Immature natural killer cell (primary cell): ENCODE results near the gene TTLL6. TPM values are rescaled to one million over a fixed set of nuclear protein-coding genes. Genes with fewer than 3 reads are reported as not detected.
"Not testable (repeated sequence)": the region's sequence is repeated elsewhere in the genome, so short reads cannot be mapped to it uniquely, and the experiment has no call there.

Experiments used
- DNase-seq, 3 donors: peaks; one replicate each; pipeline ENCODE4 v3.0.0; 2022; ENCODE audit warnings: mixed read lengths in 1 of 3
- H3K27ac Mint-ChIP-seq, 6 donors: one replicate each; pipeline ENCODE4 v1.8.0; 2020; ENCODE audit warnings: mixed read lengths in 6 of 6, mild to moderate bottlenecking in 5 of 6, inconsistent platforms in 4 of 6, moderate library complexity in 3 of 6
- H3K27me3 Mint-ChIP-seq, 3 donors: one replicate each; pipeline ENCODE4 v1.8.0; 2020 to 2021; ENCODE audit warnings: low read depth in 3 of 3, mild to moderate bottlenecking in 3 of 3, mixed read lengths in 3 of 3, moderate library complexity in 3 of 3, inconsistent platforms in 1 of 3
- H3K36me3 Mint-ChIP-seq, 3 donors: one replicate each; pipeline ENCODE4 v1.8.0; 2020; ENCODE audit warnings: mixed read lengths in 3 of 3, inconsistent platforms in 2 of 3, mild to moderate bottlenecking in 2 of 3
- H3K4me1 Mint-ChIP-seq, 2 donors: one replicate each; pipeline ENCODE4 v1.8.0; 2020; ENCODE audit warnings: inconsistent platforms in 2 of 2, mild to moderate bottlenecking in 2 of 2, mixed read lengths in 2 of 2, moderate library complexity in 1 of 2
- H3K4me3 Mint-ChIP-seq, 5 donors: one replicate each; pipeline ENCODE4 v1.8.0; 2020; ENCODE audit warnings: mild to moderate bottlenecking in 5 of 5, mixed read lengths in 5 of 5, inconsistent platforms in 3 of 5, moderate library complexity in 3 of 5
- H3K9me3 Mint-ChIP-seq, 6 donors: one replicate each; pipeline ENCODE4 v1.8.0; 2020; ENCODE audit warnings: mild to moderate bottlenecking in 6 of 6, mixed read lengths in 6 of 6, inconsistent platforms in 4 of 6, moderate library complexity in 3 of 6
- polyA plus RNA-seq, 3 donors: library from polyadenylated mRNA; unstranded; fragments of 300-500 nt; fragmentation: Illumina TruSeq; gene quantifications; one replicate each; pipeline ENCODE4 v1.2.3, GENCODE V29; 2021

Gene TTLL6
- polyA plus RNA-seq, 3 donors from 2014 or later = not detected

- Mint-ChIP-seq H3K36me3 (no peaks in the 10 kb centered on the region), H3K27me3 (peaks cover 5 to 9% (median 5%) of the 10 kb centered on the region in 3 donors), H3K4me1 (no peaks in the 10 kb centered on the region)
Observed at GRCh38 chr17:48800626-48801217, 16.3 kb downstream of the TTLL6 start.

DNA sequence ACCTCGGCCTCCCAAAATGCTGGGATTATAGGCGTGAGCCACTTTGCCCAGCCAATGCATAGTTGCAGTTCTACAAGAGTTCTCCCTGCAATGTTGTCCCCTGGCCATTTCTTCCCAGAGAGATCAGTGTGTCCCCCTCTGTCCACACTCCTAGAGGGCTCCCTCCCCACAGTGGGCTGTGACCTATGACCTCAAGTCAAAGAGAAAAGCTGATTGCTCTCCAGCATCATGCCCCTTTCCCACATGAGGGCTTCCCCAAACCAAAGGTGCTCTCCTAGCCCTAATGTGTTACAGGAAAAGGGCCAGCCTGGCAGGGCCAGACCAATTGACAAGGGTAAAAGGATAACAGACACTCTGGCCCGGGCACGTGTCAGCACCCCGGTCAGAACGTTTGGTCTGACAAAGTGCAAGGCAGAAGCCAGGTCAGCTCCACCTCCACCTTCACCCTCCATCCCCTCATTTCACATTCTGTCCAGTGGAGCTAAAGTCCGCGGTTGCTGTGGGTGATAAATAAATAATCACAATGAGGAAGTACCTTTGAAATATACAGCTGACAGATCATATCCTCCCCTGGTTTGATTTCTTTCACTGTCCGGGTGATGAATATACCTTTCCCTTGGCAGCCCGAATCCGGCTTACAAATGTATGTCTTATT, 17.8 kb downstream of the TTLL6 start:
- Mint-ChIP-seq H3K27ac (no peak overlapping the region), H3K4me1 (no peaks in the 10 kb centered on the region), H3K4me3 (no peak overlapping the region), H3K27me3 (peaks cover 0 to 12% (median 5%) of the 10 kb centered on the region in 3 donors), H3K9me3 (no peaks in the 10 kb centered on the region), H3K36me3 (no peaks in the 10 kb centered on the region)
- no peak for DNase-seq

More at GRCh38 chr17:48800626-48801217, 16.3 kb downstream of the TTLL6 start:
- DNase-seq = no peak
- H3K9me3 Mint-ChIP-seq = no peaks in the 10 kb centered on the region
- H3K4me3 Mint-ChIP-seq = no peak overlapping the region
- no peak overlapping the region for H3K27ac Mint-ChIP-seq

- H3K9me3 Mint-ChIP-seq, H3K27ac Mint-ChIP-seq, H3K4me3 Mint-ChIP-seq, H3K4me1 Mint-ChIP-seq, H3K36me3 Mint-ChIP-seq, DNase-seq: not testable (repeated sequence)
- peaks cover 2 to 25% (median 5%) of the 10 kb centered on the region in 3 donors for H3K27me3 Mint-ChIP-seq
Observed at GRCh38 chr17:48796163-48796522, 20.9 kb downstream of the TTLL6 start.

DNA sequence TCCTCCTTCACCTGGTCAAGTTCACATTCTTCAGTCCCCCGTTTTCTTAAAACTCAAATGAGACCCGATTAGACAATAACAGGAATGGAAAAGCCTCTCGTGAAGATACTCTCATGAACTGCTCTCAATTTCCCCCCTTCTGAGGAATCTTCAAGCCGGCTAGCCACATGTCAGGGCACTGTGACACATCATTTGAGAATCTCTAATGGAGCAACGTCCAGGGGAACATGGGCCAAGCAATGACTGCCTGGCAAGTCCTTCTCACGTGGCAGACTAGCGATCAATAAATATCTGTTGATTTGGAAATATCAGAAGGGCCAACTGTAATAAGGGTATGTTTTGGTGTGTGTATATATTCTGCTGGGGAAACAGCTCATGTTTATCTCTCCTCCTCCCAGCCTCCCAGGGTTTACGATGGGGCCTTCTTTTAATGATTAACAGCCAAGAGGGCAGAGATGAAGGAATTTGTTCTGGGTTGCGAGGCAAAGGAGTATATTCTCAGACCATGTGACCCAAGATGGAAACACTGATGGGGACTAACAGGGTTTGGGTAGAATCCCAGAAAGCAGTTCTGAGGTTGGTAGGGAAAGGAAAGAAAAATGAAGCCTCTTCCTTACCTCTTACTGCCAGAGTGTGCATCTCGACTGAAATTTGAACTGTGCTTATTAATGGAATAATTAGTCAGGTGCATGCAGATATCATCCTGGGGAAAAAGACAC, 21.4 kb downstream of the TTLL6 start:
- Mint-ChIP-seq H3K27me3 (peaks cover 2 to 25% (median 5%) of the 10 kb centered on the region in 3 donors), H3K4me3 (no peak overlapping the region), H3K4me1 (no peaks in the 10 kb centered on the region), H3K9me3 (no peaks in the 10 kb centered on the region), H3K27ac (no peak overlapping the region), H3K36me3 (no peaks in the 10 kb centered on the region)
- DNase-seq = no peak

GRCh38 chr17:48792033-48792798, 24.8 kb downstream of the TTLL6 start:
- Mint-ChIP-seq H3K4me3 (no peak overlapping the region), H3K27ac (peak overlapping the region in 1 of 6 donors; percentile 47)
- no peak for DNase-seq

DNA sequence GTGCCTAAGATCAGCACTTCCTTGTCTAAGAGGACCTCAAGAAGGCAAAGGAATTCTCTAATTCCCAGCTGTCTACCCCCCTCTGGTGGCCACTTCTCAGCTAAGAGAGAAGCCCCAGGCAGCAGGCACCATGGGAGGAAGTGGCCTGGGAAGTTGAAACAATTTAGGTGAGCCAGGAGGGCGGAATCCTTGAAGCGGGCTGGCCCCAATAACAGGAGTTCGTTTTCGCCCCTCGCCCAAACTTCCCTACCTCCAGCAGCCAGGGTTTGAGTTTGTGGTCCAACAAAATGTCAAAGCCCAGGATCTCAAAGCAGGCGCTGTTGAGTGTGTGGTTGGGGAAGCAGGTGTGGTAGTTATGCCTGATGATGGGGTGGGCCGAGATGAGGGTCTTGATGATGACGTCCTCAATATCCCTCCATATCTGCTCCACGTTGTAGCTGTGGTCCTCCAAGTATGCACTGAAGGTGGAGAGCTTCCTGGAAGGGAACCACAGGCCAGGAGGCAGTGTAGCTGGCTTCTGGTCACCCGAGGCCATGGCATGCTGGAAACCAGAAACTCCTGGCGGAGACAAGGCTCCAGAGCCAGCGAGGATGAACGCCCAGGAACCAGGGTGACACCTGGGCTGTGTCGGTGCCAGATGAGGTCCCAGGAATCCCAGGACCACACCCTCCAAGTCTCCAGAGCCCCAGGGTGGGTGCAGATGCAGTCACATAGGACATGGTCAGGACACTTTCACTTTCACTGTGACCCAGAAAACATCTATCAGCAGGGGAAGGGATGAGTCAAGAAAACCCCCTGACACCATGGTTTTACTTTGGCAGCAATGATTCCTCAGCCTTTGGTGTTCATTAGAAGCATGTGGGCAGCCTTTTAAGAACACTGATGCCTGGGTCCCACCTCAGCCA, 25.6 kb downstream of the TTLL6 start:
- no peak for DNase-seq
- peaks cover under 1 to 19% (median 5%) of the 10 kb centered on the region in 3 donors for H3K27me3 Mint-ChIP-seq
- H3K4me1 Mint-ChIP-seq = no peaks in the 10 kb centered on the region
- no peak overlapping the region for H3K4me3 Mint-ChIP-seq
- no peaks in the 10 kb centered on the region for H3K36me3 Mint-ChIP-seq
- H3K27ac Mint-ChIP-seq = no peak overlapping the region
- no peaks in the 10 kb centered on the region for H3K9me3 Mint-ChIP-seq

More at GRCh38 chr17:48792033-48792798, 24.8 kb downstream of the TTLL6 start:
- Mint-ChIP-seq H3K9me3 (no peaks in the 10 kb centered on the region), H3K36me3 (no peaks in the 10 kb centered on the region), H3K4me1 (no peaks in the 10 kb centered on the region), H3K27me3 (peaks cover 3 to 20% (median 5%) of the 10 kb centered on the region in 3 donors)

DNA sequence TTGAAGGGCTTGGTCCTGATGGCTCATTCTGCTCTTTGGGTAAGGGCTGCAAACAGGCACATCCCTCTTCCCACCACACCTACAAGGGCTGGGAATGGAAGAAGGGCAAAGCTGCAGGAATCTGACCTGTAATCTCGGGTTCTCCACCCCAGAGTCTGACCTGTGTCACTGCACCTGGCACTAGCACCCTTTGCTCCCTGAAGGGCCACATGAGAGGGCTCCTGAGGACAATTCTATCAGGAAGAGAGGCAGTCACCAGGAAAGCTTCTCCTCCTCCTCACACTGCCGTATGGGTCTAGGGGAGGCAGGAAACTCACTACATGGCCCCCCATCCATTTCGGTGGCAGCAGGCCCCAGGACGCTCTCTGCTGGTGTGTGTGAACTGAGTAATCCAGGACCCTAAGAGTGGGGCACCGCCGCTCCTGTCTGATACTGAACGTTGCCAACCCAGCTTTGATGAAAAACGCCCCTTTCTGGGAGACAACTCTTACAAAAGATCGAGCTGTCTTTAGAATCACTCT, 26.4 kb downstream of the TTLL6 start:
- no peak overlapping the region for H3K4me3 Mint-ChIP-seq
- no peaks in the 10 kb centered on the region for H3K9me3 Mint-ChIP-seq
- H3K4me1 Mint-ChIP-seq = no peaks in the 10 kb centered on the region
- H3K27ac Mint-ChIP-seq = no peak overlapping the region
- no peaks in the 10 kb centered on the region for H3K36me3 Mint-ChIP-seq
- DNase-seq = no peak
- H3K27me3 Mint-ChIP-seq = peaks cover 4 to 19% (median 5%) of the 10 kb centered on the region in 3 donors

DNA sequence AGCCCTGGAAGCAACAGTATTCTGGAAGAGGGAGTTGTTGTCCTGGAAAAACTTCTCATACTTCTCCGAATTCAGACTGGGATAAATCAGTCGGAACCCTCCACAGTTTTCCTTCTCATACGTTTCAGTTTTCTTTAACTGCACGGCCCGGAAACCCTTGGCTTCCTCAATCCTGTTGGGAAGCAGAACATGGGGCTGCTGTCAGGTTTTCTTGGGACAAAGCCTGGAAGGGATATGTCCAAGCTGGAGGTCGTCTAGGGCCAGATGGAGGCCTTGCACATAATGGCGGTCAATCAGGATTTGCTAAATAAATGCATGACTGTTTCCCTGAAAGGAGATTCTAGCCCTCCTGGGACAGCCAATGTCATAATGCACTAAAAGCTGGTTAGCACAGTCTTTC, 29.2 kb downstream of the TTLL6 start:
- H3K4me1 Mint-ChIP-seq = no peaks in the 10 kb centered on the region
- peaks cover 4 to 12% (median 7%) of the 10 kb centered on the region in 3 donors for H3K27me3 Mint-ChIP-seq
- H3K36me3 Mint-ChIP-seq = no peaks in the 10 kb centered on the region
- H3K4me3 Mint-ChIP-seq = no peak overlapping the region
- H3K27ac Mint-ChIP-seq = no peak overlapping the region
- no peaks in the 10 kb centered on the region for H3K9me3 Mint-ChIP-seq
- no peak for DNase-seq

DNA sequence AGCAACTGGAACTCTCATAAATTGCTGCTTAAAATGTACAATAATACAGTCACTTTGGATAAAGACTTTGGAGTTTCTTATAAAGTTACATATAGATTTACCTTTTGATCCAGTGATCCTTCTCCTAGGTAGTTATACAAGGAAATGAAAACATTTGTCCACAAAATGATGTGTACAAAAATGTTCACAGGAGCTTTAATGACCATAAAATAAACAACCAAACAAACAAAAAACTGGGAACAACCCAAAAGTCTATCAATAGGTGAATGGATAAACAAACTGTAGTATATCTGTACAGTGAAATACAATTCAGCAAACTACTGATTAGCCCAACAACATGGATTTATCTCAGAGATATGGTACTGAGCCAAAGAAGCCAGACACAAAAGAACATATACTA, 37.6 kb downstream of the TTLL6 start:
- no peaks in the 10 kb centered on the region for H3K9me3 Mint-ChIP-seq
- H3K4me1 Mint-ChIP-seq = no peaks in the 10 kb centered on the region
- DNase-seq = no peak
- H3K27me3 Mint-ChIP-seq = peaks cover 7 to 15% (median 12%) of the 10 kb centered on the region in 3 donors
- no peak overlapping the region for H3K4me3 Mint-ChIP-seq
- no peaks in the 10 kb centered on the region for H3K36me3 Mint-ChIP-seq
- H3K27ac Mint-ChIP-seq = no peak overlapping the region

DNA sequence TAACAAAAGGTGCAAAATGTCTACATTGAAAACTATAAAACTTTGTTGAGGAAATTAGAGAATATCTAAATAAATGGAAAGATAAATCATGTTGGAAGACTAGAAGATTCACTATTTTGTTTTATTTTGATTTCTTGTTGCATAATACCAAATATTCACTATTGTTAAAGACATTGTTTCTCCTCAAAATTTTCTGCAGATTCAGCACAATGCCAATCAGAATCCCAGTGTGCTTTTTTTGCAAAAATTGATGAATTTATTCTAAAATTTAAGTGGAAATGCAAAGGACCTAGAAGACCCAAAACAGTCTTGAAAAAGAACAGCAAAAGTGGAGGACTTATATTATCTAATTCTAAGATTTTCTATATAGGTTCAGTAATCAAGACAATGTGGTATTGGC, 40.4 kb downstream of the TTLL6 start:
- Mint-ChIP-seq H3K4me1 (no peaks in the 10 kb centered on the region), H3K27ac (no peak overlapping the region), H3K9me3 (no peaks in the 10 kb centered on the region), H3K36me3 (no peaks in the 10 kb centered on the region), H3K27me3 (peaks cover 10 to 20% (median 12%) of the 10 kb centered on the region in 3 donors), H3K4me3 (no peak overlapping the region)
- DNase-seq = no peak

GRCh38 chr17:48773245-48773644, 43.8 kb downstream of the TTLL6 start:
- Mint-ChIP-seq H3K27ac (no peak overlapping the region), H3K36me3 (no peaks in the 10 kb centered on the region), H3K27me3 (peaks cover 11 to 26% (median 15%) of the 10 kb centered on the region in 3 donors), H3K4me3 (no peak overlapping the region), H3K9me3 (no peaks in the 10 kb centered on the region), H3K4me1 (no peaks in the 10 kb centered on the region)
- DNase-seq = no peak

GRCh38 chr17:48770954-48771353, 46.1 kb downstream of the TTLL6 start:
- H3K9me3 Mint-ChIP-seq = no peaks in the 10 kb centered on the region
- no peak for DNase-seq

More at GRCh38 chr17:48770954-48771353, 46.1 kb downstream of the TTLL6 start:
- no peak overlapping the region for H3K4me3 Mint-ChIP-seq
- H3K36me3 Mint-ChIP-seq = no peaks in the 10 kb centered on the region
- peaks cover 7 to 25% (median 11%) of the 10 kb centered on the region in 3 donors for H3K27me3 Mint-ChIP-seq
- H3K27ac Mint-ChIP-seq = no peak overlapping the region
- no peaks in the 10 kb centered on the region for H3K4me1 Mint-ChIP-seq
